Trophoblast cell (in vitro differentiated cells and primary cell): Measurements from ENCODE around the gene RAB11FIP3.
A peak's percentile ranks its signal among the peaks of the same experiment; 100 is the strongest.
"Not testable (repeated sequence)": the region's sequence is repeated elsewhere in the genome, so short reads cannot be mapped to it uniquely, and the experiment has no call there.

Experiments used
- DNase-seq, 2 donors: peaks; one replicate each; pipeline ENCODE4 v3.0.0-alpha.2; 2016
- H2AFZ ChIP-seq: 2 replicates; pipeline ENCODE4 v1.6.1; 2013; ENCODE audit warnings: low read length, moderate library complexity, mild to moderate bottlenecking; ENCODE audit not compliant: insufficient read depth, poor library complexity
- H2AK5ac ChIP-seq: 2 replicates; pipeline ENCODE4 v1.6.1; 2013; ENCODE audit warnings: mild to moderate bottlenecking, low read length
- H2BK120ac ChIP-seq: 2 replicates; pipeline ENCODE4 v1.6.1; 2013; ENCODE audit warnings: low read length, mild to moderate bottlenecking, moderate library complexity; ENCODE audit not compliant: insufficient read depth, poor library complexity
- H2BK12ac ChIP-seq: 2 replicates; pipeline ENCODE4 v1.6.1; 2013; ENCODE audit warnings: mild to moderate bottlenecking, low read length, moderate library complexity
- H2BK5ac ChIP-seq: 2 replicates; pipeline ENCODE4 v1.6.1; 2013; ENCODE audit warnings: low read length, low read depth, moderate library complexity, mild to moderate bottlenecking; ENCODE audit not compliant: poor library complexity
- H3K14ac ChIP-seq: 2 replicates; pipeline ENCODE4 v1.6.1; 2013; ENCODE audit warnings: mild to moderate bottlenecking, low read length
- H3K18ac ChIP-seq: 2 replicates; pipeline ENCODE4 v1.6.1; 2013; ENCODE audit warnings: mild to moderate bottlenecking, low read length
- H3K23ac ChIP-seq: 2 replicates; pipeline ENCODE4 v1.6.1; 2013; ENCODE audit warnings: low read length
- H3K27ac ChIP-seq: 2 replicates; pipeline ENCODE4 v1.5.1; 2013; ENCODE audit warnings: low read depth, mild to moderate bottlenecking, inconsistent platforms, low read length, moderate library complexity
- H3K27me3 ChIP-seq: 2 replicates; pipeline ENCODE4 v1.6.1; 2013; ENCODE audit warnings: inconsistent platforms, mild to moderate bottlenecking, low read length, moderate library complexity; ENCODE audit not compliant: insufficient read depth
- H3K36me3 ChIP-seq, 2 experiments: 1 replicate in 1 of 2; 2 replicates in 1 of 2; pipeline ENCODE4 v1.6.1; 2013; ENCODE audit warnings: low read length in 2 of 2, mild to moderate bottlenecking in 2 of 2, moderate library complexity in 1 of 2; ENCODE audit not compliant: insufficient read depth in 2 of 2, control insufficient read depth in 1 of 2
- H3K4ac ChIP-seq: 2 replicates; pipeline ENCODE4 v1.6.1; 2013; ENCODE audit warnings: low read depth, mild to moderate bottlenecking, low read length, moderate library complexity
- H3K4me1 ChIP-seq, 2 experiments: 1 replicate in 1 of 2; 2 replicates in 1 of 2; pipeline ENCODE4 v1.6.1; 2013; ENCODE audit warnings: low read length in 2 of 2, mild to moderate bottlenecking in 2 of 2, moderate library complexity in 1 of 2; ENCODE audit not compliant: insufficient read depth in 2 of 2, control insufficient read depth in 1 of 2
- H3K4me2 ChIP-seq: 2 replicates; pipeline ENCODE4 v1.6.1; 2013; ENCODE audit warnings: inconsistent platforms, mild to moderate bottlenecking, low read length, moderate library complexity
- H3K4me3 ChIP-seq: 2 replicates; pipeline ENCODE4 v1.5.1; 2013; ENCODE audit warnings: mild to moderate bottlenecking, low read depth, low read length, inconsistent platforms
- H3K79me1 ChIP-seq: one replicate; pipeline ENCODE4 v1.6.1; 2013; ENCODE audit warnings: low read length
- H3K79me2 ChIP-seq: 2 replicates; pipeline ENCODE4 v1.6.1; 2013; ENCODE audit warnings: low read length, mild to moderate bottlenecking; ENCODE audit not compliant: control insufficient read depth, insufficient read depth, poor library complexity
- H3K9ac ChIP-seq: 2 replicates; pipeline ENCODE4 v1.6.1; 2013; ENCODE audit warnings: mild to moderate bottlenecking, low read length
- H3K9me3 ChIP-seq: 2 replicates; pipeline ENCODE4 v1.6.1; 2013; ENCODE audit warnings: low read depth, mild to moderate bottlenecking, control low read depth, inconsistent platforms, low read length; ENCODE audit not compliant: insufficient read depth
- H4K12ac ChIP-seq: 2 replicates; pipeline ENCODE4 v1.6.1; 2013; ENCODE audit warnings: low read depth, mild to moderate bottlenecking, low read length, moderate library complexity
- H4K8ac ChIP-seq: 2 replicates; pipeline ENCODE4 v1.6.1; 2013; ENCODE audit warnings: low read depth, mild to moderate bottlenecking, low read length, moderate library complexity
- H4K91ac ChIP-seq: one replicate; pipeline ENCODE4 v1.6.1; 2013; ENCODE audit warnings: low read depth, mild to moderate bottlenecking, low read length, moderate library complexity
- WGBS: extraction: QIAGEN DNeasy Blood & Tissue Kit; methylation state at CpG from one replicate; pipeline ENCODE4 v1.1.7; 2013; ENCODE audit warnings: missing lambda C conversion rate; ENCODE audit not compliant: insufficient read length, insufficient coverage; ENCODE audit errors: extremely low coverage; 5-methylcytosine and 5-hydroxymethylcytosine counted together

The RAB11FIP3 gene

GRCh38 chr16:492211-492875 lies 66.9 kb downstream of the RAB11FIP3 start:
- no peak overlapping the region for H3K27ac ChIP-seq
- no peak overlapping the region for H3K18ac ChIP-seq
- H3K4me1 ChIP-seq, result peaks cover 0 to 4% of the 10 kb centered on the region in 2 experiments
- H3K23ac ChIP-seq, result no peak overlapping the region
- no peak overlapping the region for H4K12ac ChIP-seq
- no peak overlapping the region for H2BK120ac ChIP-seq
- H3K4ac ChIP-seq, result no peak overlapping the region
- DNase-seq, result peak in 1 of 2 donors; percentile 37
- H3K79me2 ChIP-seq, result no peaks in the 10 kb centered on the region
- H2AK5ac ChIP-seq, result no peak overlapping the region
- no peak overlapping the region for H3K4me2 ChIP-seq
- H3K14ac ChIP-seq, result no peak overlapping the region
- H3K4me3 ChIP-seq, result no peak overlapping the region
- H4K8ac ChIP-seq, result no peak overlapping the region
- no CpG with 5 or more reads among the region's 30 CpGs for WGBS
- H3K9me3 ChIP-seq, result no peaks in the 10 kb centered on the region
- no peaks in the 10 kb centered on the region for H3K27me3 ChIP-seq
- H3K79me1 ChIP-seq, result no peaks in the 10 kb centered on the region
- H3K36me3 ChIP-seq, result peaks cover 16 to 21% of the 10 kb centered on the region in 2 experiments
- no peak overlapping the region for H2BK12ac ChIP-seq
- no peak overlapping the region for H3K9ac ChIP-seq
- H2BK5ac ChIP-seq, result no peak overlapping the region
- H2AFZ ChIP-seq, result no peak overlapping the region
- H4K91ac ChIP-seq, result peak overlapping the region; percentile 18

GRCh38 chr16:494676-495075 lies 69.2 kb downstream of the RAB11FIP3 start:
- H3K4me2 ChIP-seq, H2BK120ac ChIP-seq, H4K91ac ChIP-seq, H3K18ac ChIP-seq, H3K79me2 ChIP-seq, H3K14ac ChIP-seq, H3K27ac ChIP-seq, H3K4me1 ChIP-seq, DNase-seq, H3K27me3 ChIP-seq, H3K9me3 ChIP-seq, H2BK12ac ChIP-seq, H4K12ac ChIP-seq, H3K9ac ChIP-seq, H3K23ac ChIP-seq, H2AK5ac ChIP-seq, H4K8ac ChIP-seq, H3K79me1 ChIP-seq, H2AFZ ChIP-seq, H3K4me3 ChIP-seq, H2BK5ac ChIP-seq, H3K4ac ChIP-seq: not testable (repeated sequence)
- peaks cover 12 to 19% of the 10 kb centered on the region in 2 experiments for H3K36me3 ChIP-seq
- no CpG with 5 or more reads among the region's 15 CpGs for WGBS

DNA sequence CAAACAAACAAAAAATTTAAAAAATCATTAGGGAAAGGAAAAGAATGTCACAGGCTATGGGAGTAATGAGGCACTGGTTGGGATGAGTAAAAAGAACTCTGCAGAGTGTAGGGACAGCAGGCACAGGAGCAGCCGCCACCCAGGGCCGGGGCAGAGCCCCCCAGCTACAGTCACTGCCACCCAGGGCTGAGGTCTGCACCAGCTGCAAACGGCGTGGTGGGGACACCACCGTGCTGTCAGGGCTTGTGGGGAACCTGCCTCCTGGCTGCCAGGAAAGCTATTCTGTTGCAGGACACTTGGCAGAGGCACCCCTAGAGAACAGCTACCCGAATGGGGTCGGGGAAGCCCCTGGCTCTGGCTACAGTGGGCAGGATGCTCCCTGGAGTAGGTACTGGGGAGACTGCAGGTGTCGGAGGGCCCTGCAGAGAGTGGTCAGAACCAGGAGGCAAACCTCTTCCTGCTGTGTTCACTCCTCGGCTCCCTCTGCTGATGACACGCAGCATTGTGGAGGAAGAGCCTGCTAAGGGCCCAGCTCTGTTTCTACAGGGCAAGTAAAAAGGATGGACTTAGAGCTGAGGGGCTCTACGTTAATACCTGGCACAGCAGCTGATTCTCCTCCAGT lies 69.8 kb downstream of the RAB11FIP3 start:
- H3K18ac ChIP-seq, result no peak overlapping the region
- no peak overlapping the region for H2BK5ac ChIP-seq
- no peaks in the 10 kb centered on the region for H3K79me1 ChIP-seq
- peaks cover 12 to 15% of the 10 kb centered on the region in 2 experiments for H3K36me3 ChIP-seq
- no peak overlapping the region for H3K4me2 ChIP-seq
- H3K9me3 ChIP-seq, result no peaks in the 10 kb centered on the region
- no peak overlapping the region for H4K8ac ChIP-seq
- H3K27ac ChIP-seq, result no peak overlapping the region
- H3K4me1 ChIP-seq, result peaks cover 0 to 4% of the 10 kb centered on the region in 2 experiments
- no peak overlapping the region for H2AFZ ChIP-seq
- H3K4ac ChIP-seq, result no peak overlapping the region
- WGBS, result no CpG with 5 or more reads among the region's 11 CpGs
- H3K79me2 ChIP-seq, result no peaks in the 10 kb centered on the region
- H3K27me3 ChIP-seq, result no peaks in the 10 kb centered on the region
- H2BK12ac ChIP-seq, result no peak overlapping the region
- H4K91ac ChIP-seq, result no peak overlapping the region
- no peak overlapping the region for H3K23ac ChIP-seq
- no peak overlapping the region for H2AK5ac ChIP-seq
- no peak overlapping the region for H3K9ac ChIP-seq
- no peak overlapping the region for H3K4me3 ChIP-seq
- no peak overlapping the region for H4K12ac ChIP-seq
- H2BK120ac ChIP-seq, result no peak overlapping the region
- peak; percentile 30 to 59 for DNase-seq
- H3K14ac ChIP-seq, result no peak overlapping the region

DNA sequence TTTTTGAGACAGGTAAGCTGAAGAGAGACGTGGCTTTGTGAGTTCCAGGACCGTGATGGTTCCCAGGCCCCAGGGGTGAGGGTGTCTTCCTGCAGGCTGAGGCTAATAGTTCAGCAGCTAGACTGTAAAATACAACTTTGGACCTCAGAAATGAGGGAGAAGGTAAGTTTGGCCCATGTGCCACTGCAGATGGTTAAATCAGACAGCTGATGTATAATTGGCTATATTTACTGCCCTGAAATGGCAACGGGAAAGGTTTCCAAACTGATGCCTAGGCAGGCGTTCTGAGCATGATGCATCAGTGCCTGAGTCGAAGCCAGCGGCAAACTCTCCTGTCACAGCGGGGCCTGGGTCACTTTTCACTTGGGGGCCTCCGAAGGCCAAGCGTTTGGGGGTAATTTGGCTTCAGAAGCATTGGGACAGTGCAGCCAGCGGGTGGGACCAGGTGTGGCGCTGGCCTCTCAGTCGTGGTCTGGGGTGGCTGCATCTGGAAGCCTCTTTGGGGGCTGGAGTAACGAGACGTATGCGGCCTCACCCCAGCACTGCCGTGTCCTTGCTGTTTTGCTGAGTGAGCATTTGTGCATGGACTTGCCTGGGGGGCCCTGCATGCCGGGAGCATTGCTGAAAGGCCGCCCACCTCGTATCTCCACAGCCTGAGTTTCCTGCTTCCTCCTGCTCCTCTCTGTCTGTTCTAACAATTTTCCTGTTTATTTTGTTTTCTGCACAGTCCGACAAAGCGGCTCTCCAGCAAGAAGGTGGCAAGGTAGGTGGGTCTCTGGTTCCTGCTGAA lies 70.8 kb downstream of the RAB11FIP3 start:
- Histone ChIP-seq H3K4me3 (no peak overlapping the region), H2BK12ac (no peak overlapping the region), H2AFZ (no peak overlapping the region), H4K91ac (no peak overlapping the region), H2BK5ac (no peak overlapping the region), H3K18ac (no peak overlapping the region), H3K23ac (no peak overlapping the region), H3K9me3 (no peaks in the 10 kb centered on the region), H4K8ac (no peak overlapping the region), H3K4ac (no peak overlapping the region), H3K4me2 (no peak overlapping the region), H3K9ac (no peak overlapping the region), H3K4me1 (peaks cover 0 to 5% of the 10 kb centered on the region in 2 experiments), H2BK120ac (no peak overlapping the region), H3K27ac (no peak overlapping the region), H3K36me3 (peaks cover 8 to 9% of the 10 kb centered on the region in 2 experiments), H3K27me3 (no peaks in the 10 kb centered on the region), H3K79me2 (no peaks in the 10 kb centered on the region), H4K12ac (no peak overlapping the region), H3K14ac (no peak overlapping the region), H3K79me1 (no peaks in the 10 kb centered on the region), H2AK5ac (no peak overlapping the region)
- WGBS, result no CpG with 5 or more reads among the region's 21 CpGs
- no peak for DNase-seq
